DOHH2 (cell line): Measurements from ENCODE around the gene DLGAP1.

ENCODE experiments used
- H3F3A ChIP-seq: fragments of 200-600 bp; sonication (generic), shearing (Covaris generic); 2 replicates; pipeline ENCODE4 v1.6.0; 2016; ENCODE audit warnings: antibody characterized with exemption, mild to moderate bottlenecking; ENCODE audit not compliant: control insufficient read depth, insufficient read depth
- H3K27ac ChIP-seq: fragments of 200-600 bp; sonication (generic); 2 replicates; pipeline ENCODE4 v1.5.1; 2014; ENCODE audit warnings: low read depth, mild to moderate bottlenecking, low read length, moderate library complexity
- H3K27me3 ChIP-seq: fragments of 200-600 bp; sonication (generic); 2 replicates; pipeline ENCODE4 v1.6.1; 2014; ENCODE audit warnings: mild to moderate bottlenecking, low read length, mixed read lengths; ENCODE audit not compliant: control insufficient read depth
- H3K36me3 ChIP-seq: fragments of 200-600 bp; sonication (generic); 2 replicates; pipeline ENCODE4 v1.6.1; 2014; ENCODE audit warnings: mild to moderate bottlenecking, low read length, moderate library complexity, mixed read lengths; ENCODE audit not compliant: control insufficient read depth
- H3K4me1 ChIP-seq: fragments of 200-600 bp; sonication (generic); 2 replicates; pipeline ENCODE4 v1.6.1; 2014; ENCODE audit warnings: mild to moderate bottlenecking, low read length, mixed read lengths; ENCODE audit not compliant: control insufficient read depth
- H3K4me2 ChIP-seq: fragments of 200-600 bp; sonication (generic); 2 replicates; pipeline ENCODE4 v1.6.0; 2014; ENCODE audit warnings: mild to moderate bottlenecking, low read length, moderate library complexity
- H3K4me3 ChIP-seq: fragments of 200-600 bp; sonication (generic); 2 replicates; pipeline ENCODE4 v1.5.1; 2014; ENCODE audit warnings: mild to moderate bottlenecking, low read length, mixed read lengths
- H3K79me2 ChIP-seq: fragments of 200-600 bp; sonication (generic); 2 replicates; pipeline ENCODE4 v1.6.1; 2014; ENCODE audit warnings: mild to moderate bottlenecking, low read length, mixed read lengths; ENCODE audit not compliant: control insufficient read depth
- H3K9me2 ChIP-seq: fragments of 200-600 bp; sonication (generic); replicated peaks from 2 replicates; pipeline ENCODE4 v1.6.1; 2014; ENCODE audit warnings: mild to moderate bottlenecking, low read length, mixed read lengths; ENCODE audit not compliant: control insufficient read depth
- H3K9me3 ChIP-seq: fragments of 200-600 bp; sonication (generic); 2 replicates; pipeline ENCODE4 v1.6.1; 2014; ENCODE audit warnings: antibody characterized with exemption, low read length, mixed read lengths; ENCODE audit not compliant: control insufficient read depth, insufficient read depth
- H4K20me1 ChIP-seq: fragments of 200-600 bp; sonication (generic); 2 replicates; pipeline ENCODE4 v1.6.0; 2014; ENCODE audit warnings: low read depth, mild to moderate bottlenecking, antibody characterized with exemption, low read length, moderate library complexity; ENCODE audit not compliant: control insufficient read depth, insufficient read depth
- CTCF ChIP-seq: fragments of 200-600 bp; sonication (generic); IDR thresholded peaks from one replicate; pipeline ENCODE4 v1.5.1; 2014; ENCODE audit warnings: antibody characterized with exemption, mild to moderate bottlenecking, low read depth, low read length; ENCODE audit not compliant: poor library complexity, severe bottlenecking
- EZH2phosphoT487 ChIP-seq: fragments of 200-600 bp; sonication (generic); IDR thresholded peaks from 2 replicates; pipeline ENCODE4 v1.6.1; 2017; ENCODE audit warnings: borderline replicate concordance, mild to moderate bottlenecking, antibody characterized with exemption, low read length, moderate library complexity, mixed read lengths

DLGAP1 gene

GRCh38 chr18:3460823-3461398 is 994.2 kb downstream of the DLGAP1 start:
- Histone ChIP-seq H3K36me3 (peaks cover 30% of the 10 kb centered on the region), H3K9me2 (no peaks in the 10 kb centered on the region), H3K27ac (no peak overlapping the region), H3K4me1 (peaks cover 10% of the 10 kb centered on the region), H3F3A (no peaks in the 10 kb centered on the region), H3K4me3 (no peak overlapping the region), H3K27me3 (no peaks in the 10 kb centered on the region; the same call in 1 of the 2 replicates), H3K4me2 (no peak overlapping the region), H4K20me1 (no peaks in the 10 kb centered on the region), H3K79me2 (peaks cover 2% of the 10 kb centered on the region), H3K9me3 (peaks cover 6% of the 10 kb centered on the region; the same call in 1 of the 2 replicates)
- no peak for TF ChIP-seq CTCF
- no peak for TF ChIP-seq EZH2phosphoT487

DNA sequence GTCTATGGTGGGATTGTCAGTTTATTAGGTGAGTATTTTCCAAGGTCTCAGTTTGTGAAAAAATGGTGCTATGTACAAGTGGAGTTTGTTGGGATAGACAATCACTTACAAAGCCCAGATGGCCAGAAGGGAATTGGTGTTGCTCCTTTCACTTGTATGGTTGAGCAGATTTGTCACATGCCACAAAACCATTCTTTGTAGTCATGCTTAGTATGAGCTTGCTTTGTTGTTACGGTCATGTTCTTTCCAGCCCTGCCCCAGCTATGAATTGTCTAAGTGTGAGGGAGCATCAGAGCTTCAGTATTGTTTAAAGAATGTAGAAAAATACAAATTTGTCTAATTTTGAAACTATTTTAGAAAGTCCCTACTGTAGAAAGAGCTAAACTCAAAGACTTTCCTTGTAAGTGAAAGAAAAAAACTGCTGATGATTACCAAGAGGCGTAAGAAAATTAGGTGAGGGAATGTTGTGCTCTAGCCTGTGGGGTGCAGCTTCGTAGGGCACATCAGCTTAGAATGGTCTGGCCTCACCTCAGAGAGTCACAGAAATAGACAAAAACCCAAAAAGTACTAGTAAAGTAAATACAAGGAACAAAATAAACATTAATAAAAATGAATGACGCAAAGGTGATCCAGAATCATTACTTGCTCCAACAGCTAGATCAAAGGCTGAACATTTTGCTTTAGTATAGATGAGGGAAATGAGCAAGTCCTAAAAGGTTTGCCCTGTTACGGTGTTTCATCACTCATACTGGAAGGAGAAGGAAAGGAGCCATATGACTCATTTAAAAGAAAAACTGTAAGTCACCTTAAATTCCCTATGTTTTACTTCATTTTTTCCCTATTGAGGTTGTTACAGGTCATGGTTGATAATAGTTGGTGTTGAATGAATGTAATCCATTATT is 995.9 kb downstream of the DLGAP1 start:
- Histone ChIP-seq H3K4me3 (no peak overlapping the region), H3K36me3 (peaks cover 30% of the 10 kb centered on the region), H3K4me1 (peaks cover 18% of the 10 kb centered on the region), H3K79me2 (peaks cover 16% of the 10 kb centered on the region), H3K9me2 (no peaks in the 10 kb centered on the region), H3K27me3 (no peaks in the 10 kb centered on the region), H3K4me2 (no peak overlapping the region), H3K27ac (no peak overlapping the region), H4K20me1 (no peaks in the 10 kb centered on the region), H3F3A (peaks cover 2% of the 10 kb centered on the region; the same call in 1 of the 2 replicates), H3K9me3 (peaks cover 6% of the 10 kb centered on the region; the same call in 1 of the 2 replicates)
- TF ChIP-seq CTCF, result no peak
- TF ChIP-seq EZH2phosphoT487, result no peak

GRCh38 chr18:3458378-3458777 is 996.7 kb downstream of the DLGAP1 start:
- Histone ChIP-seq H3K27ac (no peak overlapping the region), H3K36me3 (peaks cover 30% of the 10 kb centered on the region), H3K9me2 (no peaks in the 10 kb centered on the region), H3K4me2 (peak overlapping the region; percentile 16; the same call in 1 of the 2 replicates), H3F3A (peaks cover 6% of the 10 kb centered on the region; the same call in 1 of the 2 replicates), H3K27me3 (no peaks in the 10 kb centered on the region), H3K79me2 (peaks cover 23% of the 10 kb centered on the region), H3K4me1 (peaks cover 27% of the 10 kb centered on the region), H4K20me1 (no peaks in the 10 kb centered on the region), H3K4me3 (no peak overlapping the region), H3K9me3 (peaks cover 6% of the 10 kb centered on the region; the same call in 1 of the 2 replicates)
- TF ChIP-seq CTCF, result no peak
- no peak for TF ChIP-seq EZH2phosphoT487
